T-cell (primary cell): Measurements from ENCODE around the gene PRKACA. TPM values are rescaled to one million over a fixed set of nuclear protein-coding genes. Genes with fewer than 3 reads are reported as not detected.
A peak's percentile ranks its signal among the peaks of the same experiment; 100 is the strongest.

ENCODE experiments used
- ATAC-seq, 4 experiments: fragments of 200-7000 bp in 3 of 4; fragments of 150-1000 bp in 1 of 4; cut with Tn5 transposase; replicated peaks in 1 of 4; 1 replicate in 3 of 4; 2 replicates in 1 of 4; pipeline ENCODE4 v1.10.0; 2021; ENCODE audit warnings: moderate library complexity in 3 of 4, mild to moderate bottlenecking in 2 of 4, moderate number of reproducible peaks in 1 of 4
- CTCF ChIA-PET, 2 donors: fragments of 300-600 bp; sonication (Branson Sonifier 250); formaldehyde crosslinking; loops; one replicate each; lab custom pipeline; 2022; ENCODE audit warnings: antibody characterized with exemption in 2 of 2; lab: Charles Lee
- POLR2A ChIA-PET, 2 donors: fragments of 300-600 bp; sonication (Branson Sonifier 250); formaldehyde crosslinking; loops; one replicate each; lab custom pipeline; 2022; ENCODE audit warnings: antibody characterized with exemption in 2 of 2; lab: Charles Lee
- DNase-seq, 35 experiments: peaks; one replicate each; pipeline versions ENCODE4 v3.0.0 to v3.0.0-alpha.2; 2013 to 2023
- H3K27ac ChIP-seq: one replicate; pipeline ENCODE4 v1.5.1; 2013; ENCODE audit warnings: low read length
- H3K27me3 ChIP-seq, 2 experiments: replicated peaks in 1 of 2; 1 replicate in 1 of 2; 2 replicates in 1 of 2; pipeline versions ENCODE4 v1.6.1 to v1.7.0; 2013; ENCODE audit warnings: low read length in 1 of 2, mixed read lengths in 1 of 2; ENCODE audit not compliant: control insufficient read depth in 2 of 2, insufficient read depth in 2 of 2; ENCODE audit errors: extremely low read depth in 1 of 2
- H3K36me3 ChIP-seq, 2 donors: 1 replicate in 1 of 2; 2 replicates in 1 of 2; pipeline versions ENCODE4 v1.6.1 to v1.7.0; 2013; ENCODE audit warnings: low read length in 1 of 2; ENCODE audit not compliant: control insufficient read depth in 2 of 2, insufficient read depth in 1 of 2; ENCODE audit errors: extremely low read depth in 1 of 2
- H3K4me1 ChIP-seq, 2 experiments: 1 replicate in 1 of 2; 2 replicates in 1 of 2; pipeline versions ENCODE4 v1.6.1 to v1.7.0; 2013; ENCODE audit warnings: low read length in 2 of 2, mixed read lengths in 1 of 2; ENCODE audit not compliant: insufficient read depth in 2 of 2, control insufficient read depth in 1 of 2; ENCODE audit errors: extremely low read depth in 1 of 2
- H3K4me3 ChIP-seq, 2 donors: 1 replicate in 1 of 2; 2 replicates in 1 of 2; pipeline versions ENCODE4 v1.5.1 to v1.7.0; 2013; ENCODE audit warnings: mild to moderate bottlenecking in 2 of 2, low read length in 1 of 2, moderate library complexity in 1 of 2; ENCODE audit not compliant: control insufficient read depth in 1 of 2; ENCODE audit errors: extremely low read depth in 1 of 2
- H3K9me3 ChIP-seq: 2 replicates; pipeline ENCODE4 v1.7.0; 2013
- H3K27ac Mint-ChIP-seq, 2 donors: one replicate each; pipeline ENCODE4 v1.8.0; 2020 to 2021; ENCODE audit warnings: mild to moderate bottlenecking in 2 of 2, mixed read lengths in 2 of 2
- H3K27me3 Mint-ChIP-seq, 2 donors: one replicate each; pipeline ENCODE4 v1.8.0; 2021 to 2022; ENCODE audit warnings: mixed read lengths in 2 of 2
- H3K36me3 Mint-ChIP-seq: one replicate; pipeline ENCODE4 v1.8.0; 2021; ENCODE audit warnings: mixed read lengths
- H3K4me1 Mint-ChIP-seq, 3 donors: one replicate each; pipeline ENCODE4 v1.8.0; 2020 to 2022; ENCODE audit warnings: mixed read lengths in 3 of 3, mild to moderate bottlenecking in 1 of 3
- H3K4me3 Mint-ChIP-seq, 3 donors: one replicate each; pipeline ENCODE4 v1.8.0; 2020 to 2022; ENCODE audit warnings: mild to moderate bottlenecking in 3 of 3, mixed read lengths in 3 of 3, moderate library complexity in 3 of 3
- H3K9me3 Mint-ChIP-seq, 3 donors: one replicate each; pipeline ENCODE4 v1.8.0; 2020 to 2022; ENCODE audit warnings: mixed read lengths in 3 of 3
- WGBS: methylation state at CpG from one replicate; pipeline ENCODE4 v1.1.5; 2013; ENCODE audit warnings: missing lambda C conversion rate; ENCODE audit not compliant: insufficient coverage; 5-methylcytosine and 5-hydroxymethylcytosine counted together
- total RNA-seq, 35 experiments: library from RNA in 6 of 35; stranded (reverse) in 6 of 35; fragments of 120-200 nt in 1 of 35; gene quantifications; one replicate each; pipeline versions ENCODE4 v1.2.1 to v1.2.4 and lab custom pipeline; 2013 to 2026

PRKACA gene
- total RNA-seq, 5 donors from 2014 or later (not counting 1 experiment from before 2014, with no cell fraction given), result 43.0 to 53.5 (median 48.9) TPM

DNA sequence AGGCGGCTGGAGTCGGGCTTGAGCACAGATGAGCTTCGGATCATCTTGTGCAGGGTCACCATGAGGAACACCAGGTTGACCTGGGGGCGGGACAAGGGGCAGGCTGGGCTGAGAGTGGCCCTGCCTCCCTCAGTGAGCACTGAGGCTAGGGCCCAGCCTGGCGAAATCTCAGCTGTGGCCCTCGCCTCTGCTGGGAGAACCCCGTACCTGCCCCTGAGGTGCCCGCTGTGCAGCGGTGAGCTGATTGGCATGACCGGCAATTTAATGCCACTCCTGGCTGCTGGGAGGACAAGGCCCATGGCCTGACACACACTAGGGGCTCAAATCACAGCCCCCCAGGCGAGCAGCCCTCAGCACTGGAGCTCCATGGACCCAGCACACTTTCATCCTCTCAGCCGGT is 38.6 kb upstream of the PRKACA start:
- 98% methylated on average over 10 of the region's 12 CpGs for WGBS
- no peak for ATAC-seq
- peaks cover 0 to 4% (median 4%) of the 10 kb centered on the region in 3 donors for H3K4me1 Mint-ChIP-seq
- POLR2A ChIA-PET, result interaction anchor here in 1 of 2 donors (0.7 kb wide), 1 partner anchor 147 kb away, joined by 3 read pairs; no protein-coding TSS in a partner anchor
- Histone ChIP-seq H3K36me3 (peaks cover 12 to 38% of the 10 kb centered on the region in 2 donors), H3K4me3 (no peak overlapping the region), H3K9me3 (no peaks in the 10 kb centered on the region), H3K27me3 (no peaks in the 10 kb centered on the region), H3K27ac (no peak overlapping the region), H3K4me1 (peaks cover 0 to 3% of the 10 kb centered on the region in 2 experiments)
- H3K36me3 Mint-ChIP-seq, result peaks cover 15% of the 10 kb centered on the region
- no peak overlapping the region for H3K4me3 Mint-ChIP-seq
- H3K9me3 Mint-ChIP-seq, result no peaks in the 10 kb centered on the region
- DNase-seq, result no peak
- H3K27ac Mint-ChIP-seq, result no peak overlapping the region
- CTCF ChIA-PET, result no interaction called here
- no peaks in the 10 kb centered on the region for H3K27me3 Mint-ChIP-seq

DNA sequence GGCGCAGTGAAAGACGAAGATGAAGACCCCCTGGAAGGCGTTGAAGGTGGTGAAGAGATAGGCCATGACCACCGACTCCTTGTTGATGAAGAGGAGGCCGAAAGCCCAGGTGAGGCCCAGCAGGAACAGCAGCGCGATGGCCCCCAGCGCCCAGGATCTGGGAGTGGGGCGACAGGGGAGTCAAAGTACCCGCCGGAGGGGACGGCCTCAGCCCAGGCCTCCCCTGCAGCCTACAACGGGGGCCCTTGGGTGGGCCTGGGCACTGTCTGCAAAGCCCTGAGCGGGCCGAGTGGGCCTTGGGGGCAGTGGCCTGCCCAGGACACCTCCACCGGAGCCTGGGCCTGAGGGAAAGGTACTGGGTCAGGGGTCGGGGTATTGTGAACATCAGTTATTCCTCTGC is 37.8 kb upstream of the PRKACA start:
- DNase-seq (no peak), ATAC-seq (no peak)
- peaks cover 0 to 7% (median 6%) of the 10 kb centered on the region in 3 donors for H3K4me1 Mint-ChIP-seq
- WGBS, result 98% methylated on average over 11 of the region's 17 CpGs
- Histone ChIP-seq H3K9me3 (no peaks in the 10 kb centered on the region), H3K4me3 (no peak overlapping the region), H3K27me3 (no peaks in the 10 kb centered on the region), H3K27ac (no peak overlapping the region), H3K36me3 (peaks cover 12 to 38% of the 10 kb centered on the region in 2 donors), H3K4me1 (peaks cover 4 to 11% of the 10 kb centered on the region in 2 experiments)
- no peak overlapping the region for H3K27ac Mint-ChIP-seq
- ChIA-PET CTCF (no interaction called here), POLR2A (no interaction called here)
- H3K9me3 Mint-ChIP-seq, result no peaks in the 10 kb centered on the region
- H3K27me3 Mint-ChIP-seq, result no peaks in the 10 kb centered on the region
- H3K4me3 Mint-ChIP-seq, result no peak overlapping the region
- H3K36me3 Mint-ChIP-seq, result peaks cover 15% of the 10 kb centered on the region

DNA sequence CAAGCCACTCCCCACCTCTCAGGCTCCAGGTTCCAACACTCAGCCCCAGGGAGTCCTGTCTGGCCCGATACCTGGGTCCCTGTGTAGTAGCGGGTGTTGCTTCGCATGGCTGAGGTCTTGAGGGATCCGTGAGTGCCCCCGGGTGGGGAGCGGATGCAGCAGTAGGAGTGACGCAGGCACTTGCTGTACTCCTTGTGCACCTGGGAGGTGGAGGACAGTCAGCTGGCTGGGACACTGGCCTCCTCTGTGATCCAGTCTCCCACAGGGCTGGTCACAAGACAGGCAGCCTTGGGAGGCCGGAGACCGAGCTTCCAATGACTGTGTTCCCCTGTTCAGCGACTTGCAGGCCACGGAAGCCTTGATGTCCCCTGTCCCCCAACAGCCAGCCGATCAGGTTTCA is 35.2 kb upstream of the PRKACA start:
- H3K36me3 Mint-ChIP-seq, result peaks cover 15% of the 10 kb centered on the region
- DNase-seq (no peak), ATAC-seq (no peak)
- H3K4me3 Mint-ChIP-seq, result no peak overlapping the region
- Histone ChIP-seq H3K27me3 (no peaks in the 10 kb centered on the region), H3K4me3 (no peak overlapping the region), H3K4me1 (peaks cover 20 to 37% of the 10 kb centered on the region in 2 experiments), H3K27ac (no peak overlapping the region), H3K9me3 (no peaks in the 10 kb centered on the region), H3K36me3 (peaks cover 0 to 27% of the 10 kb centered on the region in 2 donors)
- H3K9me3 Mint-ChIP-seq, result no peaks in the 10 kb centered on the region
- WGBS, result 97% methylated on average over 10 of the region's 12 CpGs
- POLR2A ChIA-PET, result interaction anchor here in 1 of 2 donors (0.7 kb wide), 1 partner anchor 11 kb away, joined by 5 read pairs; no protein-coding TSS in a partner anchor
- H3K27me3 Mint-ChIP-seq, result no peaks in the 10 kb centered on the region
- CTCF ChIA-PET, result no interaction called here
- H3K4me1 Mint-ChIP-seq, result peaks cover 22 to 33% (median 27%) of the 10 kb centered on the region in 3 donors
- H3K27ac Mint-ChIP-seq, result peak overlapping the region; percentile 53 to 62

DNA sequence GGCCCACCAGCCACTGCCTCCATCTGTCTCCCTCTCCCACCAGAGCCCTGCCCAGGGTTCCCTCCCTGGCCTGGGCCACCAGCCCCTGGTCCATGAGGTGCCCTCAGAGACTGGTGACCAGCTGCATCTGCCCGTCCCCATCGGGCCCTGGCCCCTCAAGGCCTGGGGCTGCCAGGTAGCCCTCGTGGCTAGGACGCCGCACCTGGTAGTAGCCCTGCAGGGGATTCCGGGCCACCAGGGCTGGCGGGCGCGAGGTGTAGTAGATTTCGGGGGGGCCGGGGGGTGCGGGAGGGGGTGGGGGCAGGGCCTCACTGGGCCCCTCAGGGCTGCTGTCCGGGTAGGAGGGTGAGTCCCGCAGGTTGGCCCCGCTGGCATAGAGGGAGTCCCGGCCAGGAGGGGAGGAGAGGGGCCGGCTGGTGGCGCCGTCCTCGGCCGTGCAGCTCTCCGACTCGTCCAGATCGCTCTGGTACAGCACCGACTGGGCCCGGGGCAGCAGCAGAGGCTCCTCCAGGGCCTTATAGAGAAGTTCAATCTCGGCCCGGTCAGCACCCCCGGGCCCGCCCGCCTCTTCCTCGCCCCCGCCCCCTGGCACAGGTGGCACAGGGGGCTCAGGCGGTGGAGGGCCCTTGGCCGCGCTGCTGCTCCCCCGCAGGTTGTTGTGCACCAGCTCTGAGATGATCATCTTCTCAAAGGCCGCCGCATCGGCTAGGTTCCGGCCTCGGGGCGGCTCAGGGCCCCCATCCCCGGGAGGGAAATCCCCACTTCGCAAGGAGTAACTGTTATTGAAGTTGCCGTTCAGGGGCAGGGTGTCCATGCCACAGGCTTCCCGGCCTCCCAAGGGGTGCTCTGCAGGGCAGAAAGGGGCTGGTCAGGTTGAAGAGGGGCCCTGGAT is 33.5 kb upstream of the PRKACA start:
- WGBS, result 94% methylated on average over 25 of the region's 47 CpGs
- H3K9me3 Mint-ChIP-seq, result no peaks in the 10 kb centered on the region
- CTCF ChIA-PET, result interaction anchor here (0.6 to 2.0 kb wide), 3 partner anchors 14 to 150 kb away, joined by 3 to 7 read pairs (median 3); partner anchors contain the start of gene ASF1B (in 1 of the 2)
- H3K27ac ChIP-seq, result peak overlapping the region; percentile 88
- H3K27ac Mint-ChIP-seq, result peak overlapping the region; percentile 97 to 99
- POLR2A ChIA-PET, result no interaction called here
- peaks cover 12% of the 10 kb centered on the region for H3K36me3 Mint-ChIP-seq
- peaks cover 0 to 13% of the 10 kb centered on the region in 2 donors for H3K36me3 ChIP-seq
- H3K4me1 ChIP-seq, result peaks cover 20 to 38% of the 10 kb centered on the region in 2 experiments
- no peak overlapping the region for H3K4me3 ChIP-seq
- H3K27me3 ChIP-seq, result no peaks in the 10 kb centered on the region
- peaks cover 27 to 41% (median 32%) of the 10 kb centered on the region in 3 donors for H3K4me1 Mint-ChIP-seq
- H3K9me3 ChIP-seq, result no peaks in the 10 kb centered on the region
- DNase-seq, result no peak
- no peak for ATAC-seq
- peak overlapping the region in 1 of 3 donors; percentile 82 for H3K4me3 Mint-ChIP-seq
- H3K27me3 Mint-ChIP-seq, result no peaks in the 10 kb centered on the region

DNA sequence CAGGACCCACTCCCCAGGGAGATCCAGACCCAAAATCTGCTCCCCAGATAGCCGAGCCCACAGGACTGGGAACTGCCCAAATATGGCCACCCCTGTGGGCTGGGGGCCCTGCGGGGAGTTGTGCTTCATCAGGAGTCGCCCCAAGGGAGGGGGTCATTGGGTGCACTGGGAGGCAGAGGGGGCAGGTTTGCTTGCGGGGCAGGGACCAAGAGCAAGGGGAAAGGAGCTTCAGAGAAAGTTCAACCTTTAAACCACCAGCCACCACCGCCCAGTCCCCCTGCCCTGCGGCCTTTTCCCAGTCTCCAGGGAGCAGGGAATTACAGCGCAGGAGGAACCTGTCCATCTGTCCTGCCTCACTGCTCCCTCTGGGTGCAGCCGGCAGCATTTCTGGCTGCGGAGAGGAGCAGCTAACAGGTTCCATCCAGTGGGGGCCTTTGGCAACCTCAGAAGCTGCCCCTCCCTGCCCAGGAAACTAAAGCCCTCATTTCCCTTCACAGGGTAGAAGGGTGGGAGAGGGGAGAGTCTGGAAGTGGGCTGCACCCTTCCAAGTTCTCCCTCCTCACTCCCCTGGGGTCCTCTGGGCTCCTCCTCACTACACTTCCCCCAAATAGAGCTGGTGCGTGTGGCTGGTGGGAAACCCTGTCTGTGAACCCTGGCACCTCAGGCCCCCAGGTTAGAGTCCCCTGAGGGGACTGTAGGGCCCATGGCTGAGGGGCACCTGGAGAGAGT is 32.6 kb upstream of the PRKACA start:
- Mint-ChIP-seq H3K4me3 (peak overlapping the region; percentile 78 to 82 (median 78)), H3K4me1 (peaks cover 33 to 46% (median 38%) of the 10 kb centered on the region in 3 donors), H3K9me3 (no peaks in the 10 kb centered on the region), H3K27me3 (no peaks in the 10 kb centered on the region), H3K36me3 (peaks cover 9% of the 10 kb centered on the region), H3K27ac (peak overlapping the region; percentile 97 to 99)
- peak in 2 of 4 experiments; percentile 9 to 27 for ATAC-seq
- peaks cover 0 to 6% of the 10 kb centered on the region in 2 donors for H3K36me3 ChIP-seq
- no peaks in the 10 kb centered on the region for H3K9me3 ChIP-seq
- WGBS, result 85% methylated on average over 4 of the region's 10 CpGs
- no peaks in the 10 kb centered on the region for H3K27me3 ChIP-seq
- DNase-seq, result peak in 5 of 35 experiments; percentile 8 to 33 (median 22)
- H3K4me3 ChIP-seq, result peak overlapping the region; percentile 30 to 63
- peak overlapping the region; percentile 88 for H3K27ac ChIP-seq
- H3K4me1 ChIP-seq, result peaks cover 20 to 38% of the 10 kb centered on the region in 2 experiments
- CTCF ChIA-PET, result interaction anchor here (0.6 to 2.0 kb wide), 4 partner anchors 11 to 150 kb away, joined by 3 to 7 read pairs (median 3); partner anchors contain the start of gene ASF1B (in 1 of the 2)
- POLR2A ChIA-PET, result no interaction called here
